ENCODE data around the gene ACSM5.
"Not testable (repeated sequence)": the region's sequence is repeated elsewhere in the genome, so short reads cannot be mapped to it uniquely, and the experiment has no call there.

- not testable (repeated sequence) for TF ChIP-seq CTCF, POLR2A (IDR thresholded peaks at IDR 0.05)
These were observed 42.0 kb downstream of the ACSM5 start, which contains the start of gene ACSM2A for GRCh38 chr16:20451364-20451763.
